OCI-LY7 (cell line): ENCODE results near the gene TMIE. TPM values are rescaled to one million over a fixed set of nuclear protein-coding genes. Genes with fewer than 3 reads are reported as not detected.

ENCODE experiments used
- BruUV-seq: library from RNA; stranded (reverse); fragments of 400-500 nt; replicated peaks from 2 replicates; lab custom pipeline; 2021; lab: Mats Ljungman, UMichigan
- CTCF ChIA-PET: fragments of 300-600 bp; sonication (Branson Sonifier 250); formaldehyde crosslinking; loops from one replicate; lab custom pipeline; 2022; ENCODE audit warnings: antibody characterized with exemption; ENCODE audit not compliant: unreplicated experiment; lab: Charles Lee
- POLR2A ChIA-PET: fragments of 300-600 bp; sonication (Branson Sonifier 250); formaldehyde crosslinking; loops from one replicate; lab custom pipeline; 2022; ENCODE audit warnings: antibody characterized with exemption; lab: Charles Lee
- DNase-seq: peaks from one replicate; pipeline ENCODE4 v3.0.0-alpha.2; 2015; ENCODE audit warnings: low spot score
- H2AFZ ChIP-seq: fragments of 200-600 bp; sonication (generic), shearing (Covaris generic); 2 replicates; pipeline ENCODE4 v1.6.1; 2014; ENCODE audit warnings: mild to moderate bottlenecking, antibody characterized with exemption, low read length, moderate library complexity
- H3K27ac ChIP-seq: fragments of 200-600 bp; sonication (generic); 2 replicates; pipeline ENCODE4 v1.5.1; 2014; ENCODE audit warnings: mixed run types, low read depth, mild to moderate bottlenecking, moderate library complexity, low read length, inconsistent platforms; ENCODE audit not compliant: poor library complexity, severe bottlenecking
- H3K36me3 ChIP-seq: fragments of 200-600 bp; sonication (generic); 2 replicates; pipeline ENCODE4 v1.6.1; 2014; ENCODE audit warnings: mild to moderate bottlenecking, antibody characterized with exemption, low read length, moderate library complexity, mixed read lengths; ENCODE audit not compliant: insufficient read depth
- H3K4me1 ChIP-seq: fragments of 200-600 bp; sonication (generic); 2 replicates; pipeline ENCODE4 v1.5.1; 2014; ENCODE audit warnings: mild to moderate bottlenecking, low read length; ENCODE audit not compliant: insufficient read depth, poor library complexity, severe bottlenecking
- H3K4me2 ChIP-seq: fragments of 200-600 bp; sonication (generic); 2 replicates; pipeline ENCODE4 v1.6.1; 2014; ENCODE audit warnings: mild to moderate bottlenecking, low read length
- H3K4me3 ChIP-seq: fragments of 200-600 bp; sonication (generic); 2 replicates; pipeline ENCODE4 v1.5.1; 2014; ENCODE audit warnings: mild to moderate bottlenecking, low read depth, low read length; ENCODE audit not compliant: poor library complexity, severe bottlenecking
- H3K79me2 ChIP-seq: fragments of 200-600 bp; sonication (generic); 2 replicates; pipeline ENCODE4 v1.6.1; 2016; ENCODE audit warnings: low read depth, mild to moderate bottlenecking, low read length, moderate library complexity, mixed read lengths; ENCODE audit not compliant: insufficient read depth
- H3K9me2 ChIP-seq: fragments of 200-600 bp; sonication (generic); 2 replicates; pipeline ENCODE4 v1.6.1; 2016; ENCODE audit warnings: mild to moderate bottlenecking, low read length, mixed read lengths; ENCODE audit not compliant: insufficient read depth
- H3K9me3 ChIP-seq: fragments of 200-600 bp; sonication (generic); 2 replicates; pipeline ENCODE4 v1.6.1; 2014; ENCODE audit warnings: mild to moderate bottlenecking, mixed run types, low read length, mixed read lengths
- H4K20me1 ChIP-seq: fragments of 200-600 bp; sonication (generic); 2 replicates; pipeline ENCODE4 v1.6.1; 2014; ENCODE audit warnings: mild to moderate bottlenecking, antibody characterized with exemption, low read length, moderate library complexity, mixed read lengths; ENCODE audit not compliant: insufficient read depth
- EZH2phosphoT487 ChIP-seq: fragments of 200-600 bp; sonication (generic); IDR thresholded peaks from 2 replicates; pipeline ENCODE4 v1.6.1; 2018; ENCODE audit warnings: low read depth, borderline replicate concordance, mild to moderate bottlenecking, mixed run types, antibody characterized with exemption, low read length, moderate library complexity, mixed read lengths
- intact Hi-C: fragments of 100-400 bp; cut with micrococcal nuclease; formaldehyde crosslinking; loops from one replicate; pipeline ENCODE4 v1.10.0; 2022; ENCODE audit not compliant: unreplicated experiment
- total RNA-seq, 2 experiments: library from RNA; depleted of rRNA in 1 of 2; stranded (reverse); fragments of >200 nt in 1 of 2; shearing (Covaris generic) in 1 of 2; gene quantifications; 2 replicates each; pipeline ENCODE4 v1.2.3, GENCODE V29; 2014 to 2022
- TF ChIP-seq, protein P1 (sequence below): fragments of 200-600 bp; sonication (generic); conservative IDR thresholded peaks from 2 replicates; pipeline ENCODE4 v1.5.1; 2014; ENCODE audit warnings: mild to moderate bottlenecking, antibody characterized with exemption, low read length, moderate library complexity, mixed read lengths

Gene TMIE
- total RNA-seq, 2 experiments from 2014 or later: not detected

DNA sequence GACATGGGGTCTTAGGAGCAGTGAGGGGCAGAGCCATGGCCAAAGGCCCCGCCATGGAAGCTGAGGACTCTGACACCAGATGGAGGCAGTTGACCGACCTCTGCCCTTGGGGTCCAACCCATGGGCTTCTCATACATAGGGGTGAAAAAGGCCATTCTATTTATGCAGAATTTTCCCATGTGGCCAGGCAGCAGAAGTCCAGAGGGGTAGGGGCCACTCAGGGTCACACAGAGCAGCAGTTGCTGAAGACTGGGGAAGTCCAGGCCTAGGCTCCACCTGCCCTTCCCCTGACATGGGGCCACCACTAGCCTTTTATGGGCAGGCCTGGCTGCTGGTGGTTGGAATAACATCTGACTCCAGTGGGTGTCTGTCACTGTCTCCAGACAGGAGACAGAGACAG is 10.1 kb downstream of the TMIE start:
- CTCF ChIA-PET: no interaction called here

DNA sequence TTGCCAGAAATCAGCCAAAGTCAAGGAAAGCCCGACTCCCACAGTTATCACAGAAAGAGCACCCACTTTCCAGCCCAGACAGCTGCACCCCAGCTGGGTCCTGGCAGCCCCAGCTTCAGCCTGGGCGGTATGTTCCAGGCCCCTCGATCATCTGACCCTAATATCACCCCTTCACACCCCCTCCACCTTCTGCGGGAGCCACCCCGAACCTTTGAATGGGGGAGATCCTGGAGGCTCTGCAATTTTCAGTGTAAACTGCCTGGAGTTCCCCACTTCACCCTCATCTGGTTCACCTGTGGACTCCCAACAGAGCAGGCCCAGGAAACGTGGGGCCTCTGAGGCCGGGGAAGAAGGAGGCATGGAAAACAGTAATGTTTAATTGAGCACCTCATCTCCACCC is 10.6 kb downstream of the TMIE start:
- POLR2A ChIA-PET: no interaction called here
- H3K79me2 ChIP-seq: no peaks in the 10 kb centered on the region

More for the DNA sequence above, 10.1 kb downstream of the TMIE start:
- H3K27ac ChIP-seq: no peak overlapping the region
- no peak overlapping the region for H3K4me3 ChIP-seq
- H3K9me2 ChIP-seq: no peaks in the 10 kb centered on the region
- POLR2A ChIA-PET: no interaction called here
- DNase-seq: no peak
- H3K79me2 ChIP-seq: no peaks in the 10 kb centered on the region
- BruUV-seq: no TSS peak
- intact Hi-C loops: no loop called here
- TF ChIP-seq, protein P1, sequence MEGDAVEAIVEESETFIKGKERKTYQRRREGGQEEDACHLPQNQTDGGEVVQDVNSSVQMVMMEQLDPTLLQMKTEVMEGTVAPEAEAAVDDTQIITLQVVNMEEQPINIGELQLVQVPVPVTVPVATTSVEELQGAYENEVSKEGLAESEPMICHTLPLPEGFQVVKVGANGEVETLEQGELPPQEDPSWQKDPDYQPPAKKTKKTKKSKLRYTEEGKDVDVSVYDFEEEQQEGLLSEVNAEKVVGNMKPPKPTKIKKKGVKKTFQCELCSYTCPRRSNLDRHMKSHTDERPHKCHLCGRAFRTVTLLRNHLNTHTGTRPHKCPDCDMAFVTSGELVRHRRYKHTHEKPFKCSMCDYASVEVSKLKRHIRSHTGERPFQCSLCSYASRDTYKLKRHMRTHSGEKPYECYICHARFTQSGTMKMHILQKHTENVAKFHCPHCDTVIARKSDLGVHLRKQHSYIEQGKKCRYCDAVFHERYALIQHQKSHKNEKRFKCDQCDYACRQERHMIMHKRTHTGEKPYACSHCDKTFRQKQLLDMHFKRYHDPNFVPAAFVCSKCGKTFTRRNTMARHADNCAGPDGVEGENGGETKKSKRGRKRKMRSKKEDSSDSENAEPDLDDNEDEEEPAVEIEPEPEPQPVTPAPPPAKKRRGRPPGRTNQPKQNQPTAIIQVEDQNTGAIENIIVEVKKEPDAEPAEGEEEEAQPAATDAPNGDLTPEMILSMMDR: no peak
- no peak for TF ChIP-seq EZH2phosphoT487
- H3K4me2 ChIP-seq: no peak overlapping the region
- H2AFZ ChIP-seq: no peak overlapping the region
- H3K36me3 ChIP-seq: no peaks in the 10 kb centered on the region
- no peaks in the 10 kb centered on the region for H3K9me3 ChIP-seq
- H3K4me1 ChIP-seq: no peaks in the 10 kb centered on the region
- no peaks in the 10 kb centered on the region for H4K20me1 ChIP-seq

More for the DNA sequence above, 10.6 kb downstream of the TMIE start:
- no peak for DNase-seq
- Histone ChIP-seq H3K4me1 (no peaks in the 10 kb centered on the region), H2AFZ (no peak overlapping the region), H3K4me2 (no peak overlapping the region), H3K9me3 (no peaks in the 10 kb centered on the region), H3K9me2 (no peaks in the 10 kb centered on the region), H3K27ac (no peak overlapping the region), H3K4me3 (no peak overlapping the region), H3K36me3 (no peaks in the 10 kb centered on the region), H4K20me1 (no peaks in the 10 kb centered on the region)
- no TSS peak for BruUV-seq
- no peak for TF ChIP-seq EZH2phosphoT487
- TF ChIP-seq, protein P1: no peak
- intact Hi-C loops: no loop called here
- CTCF ChIA-PET: no interaction called here
